Sigmoid colon (tissue), 7 donors: ENCODE data around the gene LIPH. TPM values are rescaled to one million over a fixed set of nuclear protein-coding genes. Genes with fewer than 3 reads are reported as not detected.

ENCODE experiments used
- DNase-seq: peaks from one replicate; pipeline ENCODE4 v3.0.0-alpha.2; 2019
- H3K27ac ChIP-seq, 4 donors: fragments of 200-600 bp; sonication (generic); one replicate each; pipeline ENCODE4 v1.5.1; 2016 to 2019; ENCODE audit warnings: mild to moderate bottlenecking in 1 of 4
- H3K27me3 ChIP-seq, 3 donors: fragments of 200-600 bp; sonication (generic); one replicate each; pipeline ENCODE4 v1.5.1; 2019; ENCODE audit warnings: mild to moderate bottlenecking in 1 of 3
- H3K36me3 ChIP-seq, 4 donors: fragments of 200-600 bp; sonication (generic); one replicate each; pipeline ENCODE4 v1.5.1; 2016 to 2019
- H3K4me1 ChIP-seq, 4 donors: fragments of 200-600 bp; sonication (generic); one replicate each; pipeline ENCODE4 v1.5.1; 2017 to 2019
- H3K4me3 ChIP-seq, 4 donors: fragments of 200-600 bp; sonication (generic); one replicate each; pipeline ENCODE4 v1.5.1; 2017 to 2019; ENCODE audit warnings: mild to moderate bottlenecking in 2 of 4, moderate library complexity in 1 of 4
- H3K9me3 ChIP-seq, 4 donors: fragments of 200-600 bp in 3 of 4; sonication (generic) in 3 of 4; one replicate each; pipeline versions ENCODE4 v1.5.1 to v1.6.1; 2013 to 2019
- CTCF ChIP-seq, 4 experiments: fragments of 450-650 bp in 3 of 4; fragments of 200-600 bp in 1 of 4; IDR thresholded peaks; one replicate each; pipeline ENCODE4 v1.5.1; 2016 to 2019; ENCODE audit warnings: antibody characterized with exemption in 4 of 4, mild to moderate bottlenecking in 3 of 4, moderate library complexity in 2 of 4
- EP300 ChIP-seq, 4 donors: sonication (generic); formaldehyde crosslinking; IDR thresholded peaks; one replicate each; pipeline ENCODE4 v1.6.1; 2017; ENCODE audit warnings: antibody characterized with exemption in 4 of 4
- POLR2A ChIP-seq, 2 donors: fragments of 450-650 bp; IDR thresholded peaks; one replicate each; pipeline ENCODE4 v1.6.1; 2016; ENCODE audit warnings: antibody characterized with exemption in 2 of 2, mild to moderate bottlenecking in 2 of 2, moderate library complexity in 2 of 2
- POLR2AphosphoS5 ChIP-seq, 4 donors: sonication (generic); formaldehyde crosslinking; IDR thresholded peaks; one replicate each; pipeline ENCODE4 v1.6.1; 2017; ENCODE audit warnings: antibody characterized with exemption in 4 of 4
- WGBS, 2 donors: extraction: QIAGEN DNeasy Blood & Tissue Kit; methylation state at CpG; one replicate each; pipeline ENCODE4 v1.1.7; 2013; 5-methylcytosine and 5-hydroxymethylcytosine counted together
- intact Hi-C: fragments of 100-400 bp; cut with DNase I; formaldehyde crosslinking; loops from one replicate; pipeline ENCODE4 v1.15.1; 2023
- polyA plus RNA-seq, 3 donors: library from polyadenylated mRNA; stranded (reverse); fragments of 200-250 nt; gene quantifications; one replicate each; pipeline ENCODE4 v1.2.3, GENCODE V29; 2013
- total RNA-seq, 4 donors: library from RNA; depleted of rRNA; stranded (reverse); fragments of >200 nt; gene quantifications; one replicate each; pipeline ENCODE4 v1.1.0, GENCODE V29; 2016
- donor health status: healthy with polysubstance abuse.
- donor health status: Bipolar disorder and iron deficiency.
- donor health status: healthy.

Gene LIPH
- total and polyA plus RNA-seq, 7 donors: 0.14 to 37.1 (median 16.2) TPM; not detected in 2

- TF ChIP-seq POLR2AphosphoS5 (IDR thresholded peaks at IDR 0.05) (no peak), CTCF (IDR thresholded peaks at IDR 0.05) (no peak), EP300 (IDR thresholded peaks at IDR 0.05) (no peak), POLR2A (IDR thresholded peaks at IDR 0.05) (no peak)
- H3K4me3 ChIP-seq: no peak overlapping the region
- DNase-seq: no peak
- H3K27ac ChIP-seq: no peak overlapping the region
- H3K9me3 ChIP-seq: no peaks in the 10 kb centered on the region
- H3K4me1 ChIP-seq: no peaks in the 10 kb centered on the region
- intact Hi-C loops: no loop called here
- WGBS, 2 donors: 94% methylated on average over 2 of the region's 2 CpGs
- no peaks in the 10 kb centered on the region for H3K36me3 ChIP-seq
- peaks cover 0 to 3% (median 0%) of the 10 kb centered on the region in 3 donors for H3K27me3 ChIP-seq
These were observed 34.8 kb downstream of the LIPH start for GRCh38 chr3:185517387-185518130.

GRCh38 chr3:185511711-185512110 is 40.7 kb downstream of the LIPH start:
- H3K36me3 ChIP-seq: no peaks in the 10 kb centered on the region
- no peaks in the 10 kb centered on the region for H3K27me3 ChIP-seq
- H3K9me3 ChIP-seq: no peaks in the 10 kb centered on the region
- peaks cover 0 to 4% (median 0%) of the 10 kb centered on the region in 4 donors for H3K4me1 ChIP-seq
- 94% methylated on average over 4 of the region's 4 CpGs for WGBS, 2 donors
- no peak overlapping the region for H3K4me3 ChIP-seq
- intact Hi-C loops: no loop called here
- TF ChIP-seq EP300 (IDR thresholded peaks at IDR 0.05) (no peak), POLR2A (IDR thresholded peaks at IDR 0.05) (no peak)
- no peak for DNase-seq
- H3K27ac ChIP-seq: no peak overlapping the region

- Histone ChIP-seq H3K27ac (no peak overlapping the region), H3K9me3 (no peaks in the 10 kb centered on the region), H3K36me3 (no peaks in the 10 kb centered on the region), H3K4me3 (no peak overlapping the region), H3K4me1 (peaks cover 0 to 4% (median 0%) of the 10 kb centered on the region in 4 donors), H3K27me3 (no peaks in the 10 kb centered on the region)
- WGBS, 2 donors: 88 to 90% methylated on average over 19 of the region's 19 CpGs
- intact Hi-C loops: no loop called here
- TF ChIP-seq POLR2AphosphoS5 (IDR thresholded peaks at IDR 0.05): no peak
- no peak for TF ChIP-seq EP300 (IDR thresholded peaks at IDR 0.05)
- TF ChIP-seq POLR2A (IDR thresholded peaks at IDR 0.05): no peak
- no peak for TF ChIP-seq CTCF (IDR thresholded peaks at IDR 0.05)
- no peak for DNase-seq
These were observed 43.9 kb downstream of the LIPH start for GRCh38 chr3:185508335-185508991.

GRCh38 chr3:185507883-185508282 is 44.5 kb downstream of the LIPH start:
- intact Hi-C loops: no loop called here
- TF ChIP-seq POLR2A (IDR thresholded peaks at IDR 0.05): no peak
- no peak for TF ChIP-seq POLR2AphosphoS5 (IDR thresholded peaks at IDR 0.05)
- TF ChIP-seq EP300 (IDR thresholded peaks at IDR 0.05): no peak
- TF ChIP-seq CTCF (IDR thresholded peaks at IDR 0.05): no peak
- no peaks in the 10 kb centered on the region for H3K9me3 ChIP-seq
- no peak overlapping the region for H3K27ac ChIP-seq
- H3K36me3 ChIP-seq: no peaks in the 10 kb centered on the region
- no peaks in the 10 kb centered on the region for H3K27me3 ChIP-seq
- peaks cover 0 to 4% (median 0%) of the 10 kb centered on the region in 4 donors for H3K4me1 ChIP-seq
- H3K4me3 ChIP-seq: no peak overlapping the region
- 72 to 81% methylated on average over 6 of the region's 6 CpGs for WGBS, 2 donors
- no peak for DNase-seq

GRCh38 chr3:185504636-185505035 is 47.8 kb downstream of the LIPH start:
- TF ChIP-seq EP300 (IDR thresholded peaks at IDR 0.05) (no peak), POLR2AphosphoS5 (IDR thresholded peaks at IDR 0.05) (no peak), CTCF (IDR thresholded peaks at IDR 0.05) (no peak), POLR2A (IDR thresholded peaks at IDR 0.05) (no peak)
- WGBS, 2 donors: 20 to 58% methylated on average over 3 of the region's 3 CpGs
- Histone ChIP-seq H3K36me3 (no peaks in the 10 kb centered on the region), H3K4me3 (no peak overlapping the region), H3K9me3 (no peaks in the 10 kb centered on the region), H3K4me1 (no peaks in the 10 kb centered on the region), H3K27ac (no peak overlapping the region), H3K27me3 (no peaks in the 10 kb centered on the region)
- DNase-seq: no peak
- intact Hi-C loops: no loop called here
